ENCODE results near the gene MAP4K5. TPM values are rescaled to one million over a fixed set of nuclear protein-coding genes. Genes with fewer than 3 reads are reported as not detected.

Gene MAP4K5
- total RNA-seq, 4 donors from 2014 or later, result 81.5 to 138 (median 107) TPM

DNA sequence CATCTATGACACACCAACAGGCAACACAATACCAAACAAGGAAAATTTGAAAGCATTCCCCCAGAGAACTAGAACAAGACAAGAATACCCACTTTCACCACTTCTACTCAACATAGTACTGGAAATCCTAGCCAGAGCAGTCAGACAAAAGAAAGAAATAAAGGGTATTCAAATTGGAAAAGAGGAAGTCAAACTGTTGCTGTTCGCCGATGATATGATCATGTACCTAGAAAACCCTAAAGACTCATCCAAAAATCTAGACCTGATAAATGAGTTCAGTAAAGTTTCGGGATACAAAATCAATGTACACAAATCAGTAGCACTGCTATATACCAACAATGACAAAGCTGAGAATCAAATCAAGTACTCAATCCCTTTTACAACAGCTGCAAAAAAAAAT is 19.5 kb upstream of the MAP4K5 start:
- H3K27ac ChIP-seq, result no peak overlapping the region
- no peak for ATAC-seq
- H3K27me3 ChIP-seq, result no peaks in the 10 kb centered on the region
- H3K4me3 ChIP-seq, result no peak overlapping the region
- TF ChIP-seq POLR2AphosphoS5 (IDR thresholded peaks at IDR 0.05) (no peak), EP300 (IDR thresholded peaks at IDR 0.05) (no peak), POLR2A (IDR thresholded peaks at IDR 0.05) (no peak)
- TF ChIP-seq, protein P1, sequence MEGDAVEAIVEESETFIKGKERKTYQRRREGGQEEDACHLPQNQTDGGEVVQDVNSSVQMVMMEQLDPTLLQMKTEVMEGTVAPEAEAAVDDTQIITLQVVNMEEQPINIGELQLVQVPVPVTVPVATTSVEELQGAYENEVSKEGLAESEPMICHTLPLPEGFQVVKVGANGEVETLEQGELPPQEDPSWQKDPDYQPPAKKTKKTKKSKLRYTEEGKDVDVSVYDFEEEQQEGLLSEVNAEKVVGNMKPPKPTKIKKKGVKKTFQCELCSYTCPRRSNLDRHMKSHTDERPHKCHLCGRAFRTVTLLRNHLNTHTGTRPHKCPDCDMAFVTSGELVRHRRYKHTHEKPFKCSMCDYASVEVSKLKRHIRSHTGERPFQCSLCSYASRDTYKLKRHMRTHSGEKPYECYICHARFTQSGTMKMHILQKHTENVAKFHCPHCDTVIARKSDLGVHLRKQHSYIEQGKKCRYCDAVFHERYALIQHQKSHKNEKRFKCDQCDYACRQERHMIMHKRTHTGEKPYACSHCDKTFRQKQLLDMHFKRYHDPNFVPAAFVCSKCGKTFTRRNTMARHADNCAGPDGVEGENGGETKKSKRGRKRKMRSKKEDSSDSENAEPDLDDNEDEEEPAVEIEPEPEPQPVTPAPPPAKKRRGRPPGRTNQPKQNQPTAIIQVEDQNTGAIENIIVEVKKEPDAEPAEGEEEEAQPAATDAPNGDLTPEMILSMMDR (IDR thresholded peaks at IDR 0.05), result no peak
- H3K36me3 ChIP-seq, result no peaks in the 10 kb centered on the region
- H3K9me3 ChIP-seq, result no peaks in the 10 kb centered on the region
- H3K4me1 ChIP-seq, result no peaks in the 10 kb centered on the region
- 68 to 100% methylated on average over 3 of the region's 3 CpGs for WGBS, 2 donors (ENCODE audit: low coverage in 1 of 2)

DNA sequence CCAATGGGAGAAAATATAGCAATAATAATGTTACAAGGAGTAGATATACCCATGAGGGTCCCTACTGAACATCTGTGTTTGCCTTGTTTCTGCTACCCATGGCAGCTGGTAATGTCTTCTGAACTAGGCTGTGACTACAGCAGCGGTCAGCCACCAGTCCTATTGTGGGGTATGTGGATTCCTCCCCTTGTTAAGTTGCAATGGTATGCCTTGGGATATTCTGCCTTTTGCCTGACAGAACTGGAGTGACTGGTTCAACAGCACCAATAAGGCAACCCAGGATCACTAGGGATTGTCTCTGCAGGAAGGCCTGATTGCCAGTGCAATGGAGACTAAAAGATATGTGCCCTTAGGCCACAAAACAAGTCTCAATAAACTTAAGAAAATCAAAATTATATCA is 17.9 kb upstream of the MAP4K5 start:
- H3K27me3 ChIP-seq, result no peaks in the 10 kb centered on the region
- no peak overlapping the region for H3K27ac ChIP-seq
- no peak for TF ChIP-seq POLR2AphosphoS5 (IDR thresholded peaks at IDR 0.05)
- no peak for TF ChIP-seq EP300 (IDR thresholded peaks at IDR 0.05)
- no peak for TF ChIP-seq POLR2A (IDR thresholded peaks at IDR 0.05)
- TF ChIP-seq, protein P1 (IDR thresholded peaks at IDR 0.05), result no peak
- no peaks in the 10 kb centered on the region for H3K36me3 ChIP-seq
- H3K4me3 ChIP-seq, result no peak overlapping the region
- peaks cover 0 to 8% (median 0%) of the 10 kb centered on the region in 3 donors for H3K4me1 ChIP-seq
- no peak for ATAC-seq
- H3K9me3 ChIP-seq, result no peaks in the 10 kb centered on the region
- 100% methylated on average over 1 of the region's 1 CpG for WGBS, 2 donors (ENCODE audit: low coverage in 1 of 2)

DNA sequence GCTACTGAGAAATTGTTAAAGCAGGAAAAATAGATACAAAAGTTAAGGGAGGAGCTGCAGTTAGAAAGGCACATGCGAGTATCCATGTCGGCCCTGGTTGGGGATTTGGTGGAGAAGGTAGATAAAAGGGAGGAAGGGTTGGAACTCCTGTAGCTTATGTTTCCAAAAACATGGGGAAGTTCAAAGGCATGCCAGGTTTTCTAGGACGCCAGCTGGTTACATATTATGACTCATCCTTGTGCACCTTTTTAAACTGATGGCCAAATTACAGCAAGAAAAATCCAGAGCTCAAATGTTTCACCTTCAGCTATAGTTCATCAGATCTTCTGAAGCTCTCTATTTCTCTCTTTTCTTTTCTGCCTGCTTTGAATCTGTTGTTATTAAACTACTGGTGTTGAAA is 13.2 kb upstream of the MAP4K5 start:
- Histone ChIP-seq H3K27ac (peak overlapping the region in 1 of 4 donors; percentile 13), H3K36me3 (no peaks in the 10 kb centered on the region), H3K4me1 (peaks cover 0 to 27% (median 0%) of the 10 kb centered on the region in 3 donors), H3K27me3 (no peaks in the 10 kb centered on the region), H3K4me3 (no peak overlapping the region), H3K9me3 (no peaks in the 10 kb centered on the region)
- TF ChIP-seq EP300 (IDR thresholded peaks at IDR 0.05) (no peak), POLR2A (IDR thresholded peaks at IDR 0.05) (no peak), POLR2AphosphoS5 (IDR thresholded peaks at IDR 0.05) (no peak)
- TF ChIP-seq, protein P1 (IDR thresholded peaks at IDR 0.05), result no peak
- ATAC-seq, result no peak
- 36 to 38% methylated on average over 3 of the region's 3 CpGs for WGBS, 2 donors (ENCODE audit: low coverage in 1 of 2)

DNA sequence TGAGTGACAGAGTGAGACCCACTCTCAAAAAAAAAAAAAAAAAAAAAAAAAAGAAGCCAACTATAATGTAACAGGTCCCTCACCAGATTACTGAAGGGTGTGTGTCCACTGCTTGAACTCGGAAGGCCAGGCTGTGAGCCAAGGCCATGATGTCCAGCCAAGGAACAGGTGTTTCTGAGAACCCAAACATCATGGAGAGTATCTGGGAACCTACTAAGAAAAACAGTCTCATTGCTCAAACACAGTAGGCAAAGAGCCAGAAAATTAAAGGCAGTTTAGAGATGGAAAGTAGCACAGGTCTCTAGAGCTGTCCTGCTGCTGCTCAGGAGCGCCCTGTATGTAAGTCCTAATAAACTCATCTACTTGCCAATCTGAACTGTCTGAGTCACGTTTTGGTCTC is 12.5 kb upstream of the MAP4K5 start:
- 60% methylated on average over 3 of the region's 3 CpGs; no CpG with 5 or more reads in 1 of the 2 donors for WGBS, 2 donors (ENCODE audit: low coverage in 1 of 2)
- H3K27ac ChIP-seq, result peak overlapping the region in 1 of 4 donors; percentile 13

DNA sequence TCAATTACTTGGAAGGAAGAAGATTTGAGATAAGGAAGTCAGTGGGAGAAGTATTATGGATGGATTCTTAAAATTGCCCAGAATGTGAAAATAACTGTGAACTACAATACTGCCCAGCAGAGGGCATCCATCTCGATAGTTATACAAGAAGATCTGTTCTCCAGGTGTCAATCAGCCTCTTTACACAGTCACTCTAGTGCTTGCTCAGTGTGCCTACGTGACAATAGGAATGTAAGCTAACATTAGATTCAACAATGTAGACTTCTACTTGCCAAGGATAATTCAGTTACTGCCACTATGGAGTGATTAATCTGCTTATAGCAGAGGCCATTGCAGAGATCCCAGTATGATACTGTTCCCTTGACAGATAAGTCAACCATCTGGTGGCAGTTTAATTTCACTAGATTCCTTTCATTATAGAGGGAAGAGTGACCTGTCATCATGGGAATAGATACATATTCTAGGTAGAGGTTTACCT is 10.6 kb upstream of the MAP4K5 start:
- no peaks in the 10 kb centered on the region for H3K9me3 ChIP-seq
- H3K27ac ChIP-seq, result no peak overlapping the region
- H3K36me3 ChIP-seq, result no peaks in the 10 kb centered on the region
- no peak overlapping the region for H3K4me3 ChIP-seq
- WGBS, 2 donors (ENCODE audit: low coverage in 1 of 2), result 5 to 28% methylated on average over 2 of the region's 2 CpGs
- no peak for ATAC-seq
- peaks cover 0 to 27% (median 0%) of the 10 kb centered on the region in 3 donors for H3K4me1 ChIP-seq
- no peaks in the 10 kb centered on the region for H3K27me3 ChIP-seq
- TF ChIP-seq POLR2AphosphoS5 (IDR thresholded peaks at IDR 0.05) (no peak), POLR2A (IDR thresholded peaks at IDR 0.05) (no peak), EP300 (IDR thresholded peaks at IDR 0.05) (no peak)
- TF ChIP-seq, protein P1 (IDR thresholded peaks at IDR 0.05), result peak; percentile 38 to 59 (median 55)

More for the DNA sequence above, 12.5 kb upstream of the MAP4K5 start:
- Histone ChIP-seq H3K27me3 (no peaks in the 10 kb centered on the region), H3K4me3 (no peak overlapping the region), H3K4me1 (peaks cover 0 to 27% (median 0%) of the 10 kb centered on the region in 3 donors), H3K9me3 (no peaks in the 10 kb centered on the region), H3K36me3 (no peaks in the 10 kb centered on the region)
- ATAC-seq, result peak; percentile 72
- TF ChIP-seq, protein P1 (IDR thresholded peaks at IDR 0.05), result no peak
- peak; percentile 35 for TF ChIP-seq POLR2AphosphoS5 (IDR thresholded peaks at IDR 0.05)
